ENCODE results near the gene DNAJB5.
"Not testable (repeated sequence)": the region's sequence is repeated elsewhere in the genome, so short reads cannot be mapped to it uniquely, and the experiment has no call there.

DNAJB5 gene

GRCh38 chr9:35000535-35001284, 11.2 kb downstream of the DNAJB5 start:
- DNase-seq (ENCODE audit: low read depth in 2 of 2), result no peak

GRCh38 chr9:35001285-35001677, 11.7 kb downstream of the DNAJB5 start:
- no peak for DNase-seq (ENCODE audit: low read depth in 2 of 2)

- DNase-seq (ENCODE audit: low read depth in 2 of 2), result no peak
Measured at GRCh38 chr9:35001803-35002502, 12.4 kb downstream of the DNAJB5 start.

GRCh38 chr9:35002623-35003022, 13.1 kb downstream of the DNAJB5 start:
- no peak for DNase-seq (ENCODE audit: low read depth in 2 of 2)

- not testable (repeated sequence) for DNase-seq (ENCODE audit: low read depth in 2 of 2)
Measured at GRCh38 chr9:35004299-35004698, 14.8 kb downstream of the DNAJB5 start.

GRCh38 chr9:35010351-35010958, 20.9 kb downstream of the DNAJB5 start:
- no peak for DNase-seq (ENCODE audit: low read depth in 2 of 2)

GRCh38 chr9:35014517-35014916, 25.0 kb downstream of the DNAJB5 start:
- DNase-seq (ENCODE audit: low read depth in 2 of 2), result no peak

DNA sequence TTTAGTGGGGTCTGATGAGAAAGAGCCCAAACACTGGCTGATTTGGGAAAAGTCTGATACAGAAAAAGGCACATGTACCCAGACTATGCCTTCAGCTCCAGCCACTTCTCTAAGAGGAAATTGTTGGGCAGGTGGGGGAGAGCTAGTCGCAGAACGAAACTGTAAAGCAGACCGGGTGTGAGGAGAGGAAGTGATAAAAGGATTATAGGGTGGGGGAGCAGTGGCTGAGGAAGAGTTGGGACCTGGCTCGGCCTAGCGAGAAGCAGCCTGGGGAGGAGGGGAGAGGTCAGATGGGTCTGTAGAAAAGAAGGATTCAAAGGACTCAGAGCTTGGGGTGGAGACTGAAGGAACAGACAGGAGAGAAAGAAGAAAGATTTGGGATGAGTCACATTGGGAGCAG, 33.9 kb downstream of the DNAJB5 start:
- not testable (repeated sequence) for DNase-seq (ENCODE audit: low read depth in 2 of 2)

GRCh38 chr9:35026671-35027070, 37.1 kb downstream of the DNAJB5 start:
- DNase-seq (ENCODE audit: low read depth in 2 of 2), result no peak

GRCh38 chr9:35027374-35027773, 37.8 kb downstream of the DNAJB5 start:
- DNase-seq (ENCODE audit: low read depth in 2 of 2), result no peak

DNA sequence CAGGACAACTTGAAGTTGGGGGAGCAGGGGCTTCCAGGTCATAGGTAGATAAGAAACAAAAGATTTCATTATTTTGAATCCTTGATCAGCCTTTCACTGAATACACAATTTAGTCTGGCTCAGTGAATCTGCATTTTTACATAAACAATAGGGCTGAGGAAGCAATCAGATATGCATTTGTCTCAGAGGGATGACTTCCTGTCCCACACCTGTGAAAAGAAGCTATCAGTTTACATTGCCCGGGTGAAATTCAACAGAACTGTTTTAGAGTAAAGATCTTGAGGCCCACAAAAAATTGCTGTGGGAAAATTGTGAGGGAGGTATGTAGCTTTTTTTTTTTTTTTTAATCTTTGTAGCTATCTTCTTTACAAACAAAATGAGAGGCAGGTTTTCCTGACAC, 38.3 kb downstream of the DNAJB5 start:
- DNase-seq (ENCODE audit: low read depth in 2 of 2), result no peak

GRCh38 chr9:35028341-35028740, 38.8 kb downstream of the DNAJB5 start:
- no peak for DNase-seq (ENCODE audit: low read depth in 2 of 2)

DNA sequence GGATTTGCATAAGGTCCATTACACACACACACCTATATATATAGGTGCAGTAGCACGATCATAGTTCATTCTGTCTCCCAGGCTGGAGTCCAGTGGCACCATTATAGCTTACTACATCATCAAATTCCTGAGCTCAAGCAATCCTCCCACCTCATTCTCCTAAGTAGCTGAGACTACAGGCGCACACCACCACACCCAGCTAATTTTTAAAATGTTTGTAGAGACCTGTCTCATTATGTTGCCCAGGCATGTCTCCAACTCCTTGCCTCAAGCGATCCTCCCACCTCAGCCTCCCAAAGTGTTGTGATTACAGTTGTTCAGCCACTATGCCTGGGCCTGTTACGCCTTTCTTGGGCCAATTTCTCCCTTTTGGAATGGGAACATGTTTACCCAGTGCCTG, 39.7 kb downstream of the DNAJB5 start:
- DNase-seq (ENCODE audit: low read depth in 2 of 2), result no peak

GRCh38 chr9:35029852-35030251, 40.3 kb downstream of the DNAJB5 start:
- no peak for DNase-seq (ENCODE audit: low read depth in 2 of 2)

DNA sequence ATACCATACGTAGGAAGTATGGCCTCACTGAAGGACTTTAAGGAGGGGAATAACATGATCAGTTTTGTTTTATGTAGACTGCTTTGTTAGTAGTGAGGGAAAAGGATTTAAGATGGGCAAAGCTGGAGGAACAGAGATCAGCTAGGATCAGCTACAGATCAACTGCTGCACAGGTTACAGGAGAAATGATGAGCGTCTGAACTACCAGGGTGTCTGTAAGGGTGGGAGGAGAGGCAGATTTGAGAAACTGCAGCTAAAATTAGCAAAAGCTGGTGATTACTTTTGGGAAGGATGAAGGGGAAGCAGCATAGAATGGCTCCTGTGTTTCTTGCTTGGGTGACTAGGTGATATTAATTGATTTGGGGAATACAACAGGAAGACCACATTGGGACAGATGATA, 43.6 kb downstream of the DNAJB5 start:
- no peak for DNase-seq (ENCODE audit: low read depth in 2 of 2)

GRCh38 chr9:35035851-35036701, 46.5 kb downstream of the DNAJB5 start:
- DNase-seq (ENCODE audit: low read depth in 2 of 2), result peak; percentile 14 to 23

- no peak for DNase-seq (ENCODE audit: low read depth in 2 of 2)
Measured at GRCh38 chr9:35042081-35042604, 52.6 kb downstream of the DNAJB5 start.

DNA sequence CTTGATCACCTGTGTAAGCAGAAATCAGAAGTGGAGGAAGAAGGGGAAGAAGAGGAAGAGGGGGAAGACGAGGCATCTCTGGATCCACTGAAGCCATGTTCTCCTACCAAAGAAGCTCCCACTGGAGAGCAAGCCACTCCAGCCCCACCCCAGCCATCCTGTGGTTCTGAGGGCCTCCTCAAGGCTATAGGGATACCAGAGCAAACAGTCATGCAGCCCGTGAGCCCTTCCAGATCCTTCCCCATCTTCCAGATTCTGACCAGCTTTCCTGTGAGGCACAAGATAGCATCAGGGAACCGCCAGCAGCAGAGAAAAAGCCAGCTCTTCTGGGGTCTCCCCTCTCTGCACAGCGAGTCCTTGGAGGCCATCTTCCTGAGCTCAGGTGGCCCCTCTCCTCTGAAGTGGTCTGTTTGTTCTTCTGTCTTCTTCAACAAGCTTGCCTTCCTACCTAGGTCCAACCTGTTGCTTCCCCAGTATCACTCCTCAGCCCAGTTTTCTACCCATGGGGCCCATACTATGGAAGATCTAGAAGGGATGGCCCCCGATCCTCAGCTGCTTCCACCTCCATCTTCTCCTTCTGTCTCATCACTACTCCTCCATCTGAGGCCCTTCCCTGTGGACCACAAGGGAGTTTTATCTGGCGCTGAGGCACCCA, 53.5 kb downstream of the DNAJB5 start:
- DNase-seq (ENCODE audit: low read depth in 2 of 2), result no peak

GRCh38 chr9:35044071-35044470, 54.5 kb downstream of the DNAJB5 start:
- no peak for DNase-seq (ENCODE audit: low read depth in 2 of 2)
